Measurements from ENCODE around the gene GPC5. TPM values are rescaled to one million over a fixed set of nuclear protein-coding genes. Genes with fewer than 3 reads are reported as not detected.

GPC5 gene
- total RNA-seq, 1 donor from 2014 or later: 2.5 TPM

GRCh38 chr13:92407858-92408257, 1009.4 kb downstream of the GPC5 start:
- H3K4me1 Mint-ChIP-seq: no peaks in the 10 kb centered on the region
- no peak for TF ChIP-seq CTCF (IDR thresholded peaks at IDR 0.05; ENCODE audit: unreplicated experiment)
- H3K9me3 Mint-ChIP-seq: peaks cover 6% of the 10 kb centered on the region
- no peak overlapping the region for H3K4me3 Mint-ChIP-seq
- no peak for DNase-seq (ENCODE audit: low spot score in 2 of 2, unreplicated experiment in 2 of 2)
- H3K36me3 Mint-ChIP-seq: no peaks in the 10 kb centered on the region
- no peak overlapping the region for H3K27ac Mint-ChIP-seq
- H3K27me3 Mint-ChIP-seq (ENCODE audit: low read depth): no peaks in the 10 kb centered on the region

GRCh38 chr13:92412481-92412880, 1014.1 kb downstream of the GPC5 start:
- peaks cover 18% of the 10 kb centered on the region for H3K9me3 Mint-ChIP-seq
- no peak for DNase-seq (ENCODE audit: low spot score in 2 of 2, unreplicated experiment in 2 of 2)
- no peaks in the 10 kb centered on the region for H3K4me1 Mint-ChIP-seq
- no peak for TF ChIP-seq CTCF (IDR thresholded peaks at IDR 0.05; ENCODE audit: unreplicated experiment)
- H3K27me3 Mint-ChIP-seq (ENCODE audit: low read depth): no peaks in the 10 kb centered on the region
- no peak overlapping the region for H3K4me3 Mint-ChIP-seq
- H3K36me3 Mint-ChIP-seq: no peaks in the 10 kb centered on the region
- H3K27ac Mint-ChIP-seq: no peak overlapping the region

- Mint-ChIP-seq H3K27me3 (ENCODE audit: low read depth) (no peaks in the 10 kb centered on the region), H3K9me3 (peaks cover 18% of the 10 kb centered on the region), H3K27ac (no peak overlapping the region), H3K4me3 (no peak overlapping the region), H3K4me1 (no peaks in the 10 kb centered on the region), H3K36me3 (no peaks in the 10 kb centered on the region)
- no peak for DNase-seq (ENCODE audit: low spot score in 2 of 2, unreplicated experiment in 2 of 2)
- no peak for TF ChIP-seq CTCF (IDR thresholded peaks at IDR 0.05; ENCODE audit: unreplicated experiment)
Measured at GRCh38 chr13:92412996-92413395, 1014.6 kb downstream of the GPC5 start.

- TF ChIP-seq CTCF (IDR thresholded peaks at IDR 0.05; ENCODE audit: unreplicated experiment): no peak
- Mint-ChIP-seq H3K9me3 (peaks cover 18% of the 10 kb centered on the region), H3K27me3 (ENCODE audit: low read depth) (no peaks in the 10 kb centered on the region), H3K4me3 (no peak overlapping the region), H3K4me1 (no peaks in the 10 kb centered on the region), H3K36me3 (no peaks in the 10 kb centered on the region), H3K27ac (no peak overlapping the region)
- DNase-seq (ENCODE audit: low spot score in 2 of 2, unreplicated experiment in 2 of 2): no peak
Measured at GRCh38 chr13:92413452-92413851, 1015.0 kb downstream of the GPC5 start.

- Mint-ChIP-seq H3K4me1 (peaks cover 4% of the 10 kb centered on the region), H3K27me3 (ENCODE audit: low read depth) (no peaks in the 10 kb centered on the region)
- no peak for DNase-seq (ENCODE audit: low spot score in 2 of 2, unreplicated experiment in 2 of 2)
Measured at GRCh38 chr13:92414851-92415250, 1016.4 kb downstream of the GPC5 start.

More at GRCh38 chr13:92414851-92415250, 1016.4 kb downstream of the GPC5 start:
- H3K9me3 Mint-ChIP-seq: peaks cover 18% of the 10 kb centered on the region
- H3K4me3 Mint-ChIP-seq: no peak overlapping the region
- TF ChIP-seq CTCF (IDR thresholded peaks at IDR 0.05; ENCODE audit: unreplicated experiment): no peak
- no peak overlapping the region for H3K27ac Mint-ChIP-seq
- no peaks in the 10 kb centered on the region for H3K36me3 Mint-ChIP-seq
